Measurements from ENCODE around the gene FRMD4B. TPM values are rescaled to one million over a fixed set of nuclear protein-coding genes. Genes with fewer than 3 reads are reported as not detected.

Gene FRMD4B
- total and polyA plus RNA-seq, 4 donors, result 16.6 to 96.4 (median 39.0) TPM

- Histone ChIP-seq H3K36me3 (ENCODE audit: control insufficient read depth in 4 of 4, insufficient read depth in 4 of 4, low read length in 4 of 4) (peaks cover 0 to 7% (median 3%) of the 10 kb centered on the region in 4 donors), H3K9ac (ENCODE audit: insufficient read depth in 1 of 2, low read length in 2 of 2) (peak overlapping the region in 1 of 2 donors; percentile 8), H3K27ac (ENCODE audit: low read depth in 1 of 2, low read length in 1 of 2) (peak overlapping the region in 1 of 2 donors; percentile 73), H3K27me3 (ENCODE audit: control insufficient read depth in 3 of 3, insufficient read depth in 3 of 3, low read length in 2 of 3) (no peaks in the 10 kb centered on the region), H3K9me3 (ENCODE audit: control insufficient read depth in 4 of 4, insufficient read depth in 3 of 4, low read length in 3 of 4) (no peaks in the 10 kb centered on the region), H3K4me3 (no peak overlapping the region), H3K4me1 (ENCODE audit: control insufficient read depth in 5 of 5, insufficient read depth in 5 of 5, low read length in 5 of 5) (peaks cover 0 to 10% (median 2%) of the 10 kb centered on the region in 5 donors)
- peak; percentile 99 for ATAC-seq (ENCODE audit: insufficient read depth, low FRiP score)
- WGBS, 2 donors, result 27 to 35% methylated on average over 17 of the region's 17 CpGs
- TF ChIP-seq, protein P1, sequence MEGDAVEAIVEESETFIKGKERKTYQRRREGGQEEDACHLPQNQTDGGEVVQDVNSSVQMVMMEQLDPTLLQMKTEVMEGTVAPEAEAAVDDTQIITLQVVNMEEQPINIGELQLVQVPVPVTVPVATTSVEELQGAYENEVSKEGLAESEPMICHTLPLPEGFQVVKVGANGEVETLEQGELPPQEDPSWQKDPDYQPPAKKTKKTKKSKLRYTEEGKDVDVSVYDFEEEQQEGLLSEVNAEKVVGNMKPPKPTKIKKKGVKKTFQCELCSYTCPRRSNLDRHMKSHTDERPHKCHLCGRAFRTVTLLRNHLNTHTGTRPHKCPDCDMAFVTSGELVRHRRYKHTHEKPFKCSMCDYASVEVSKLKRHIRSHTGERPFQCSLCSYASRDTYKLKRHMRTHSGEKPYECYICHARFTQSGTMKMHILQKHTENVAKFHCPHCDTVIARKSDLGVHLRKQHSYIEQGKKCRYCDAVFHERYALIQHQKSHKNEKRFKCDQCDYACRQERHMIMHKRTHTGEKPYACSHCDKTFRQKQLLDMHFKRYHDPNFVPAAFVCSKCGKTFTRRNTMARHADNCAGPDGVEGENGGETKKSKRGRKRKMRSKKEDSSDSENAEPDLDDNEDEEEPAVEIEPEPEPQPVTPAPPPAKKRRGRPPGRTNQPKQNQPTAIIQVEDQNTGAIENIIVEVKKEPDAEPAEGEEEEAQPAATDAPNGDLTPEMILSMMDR (IDR thresholded peaks at IDR 0.05; ENCODE audit: control extremely low read depth, extremely low read depth), result peak; percentile 87
- DNase-seq, result peak; percentile 80 to 94 (median 92)
Measured at GRCh38 chr3:69306239-69307185, 79.4 kb downstream of the FRMD4B start.

DNA sequence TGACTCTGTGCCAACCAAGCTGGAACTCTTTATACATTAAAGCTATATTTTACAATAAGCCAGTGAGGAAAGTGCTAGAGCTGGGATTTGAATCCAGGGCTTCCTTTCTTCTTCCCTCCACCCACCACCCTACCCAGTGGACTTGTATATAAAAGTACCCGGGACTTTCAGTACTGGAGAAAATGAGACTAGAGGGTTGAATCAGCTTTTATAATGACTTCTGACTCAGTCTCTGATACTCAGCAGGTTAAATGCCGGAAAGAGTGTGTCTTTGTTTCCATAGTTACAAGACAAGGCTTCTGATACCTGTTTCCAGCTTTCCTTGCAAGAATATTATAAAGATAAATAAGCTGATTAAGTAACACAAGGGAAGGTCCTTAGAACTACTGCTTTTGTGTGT lies 80.9 kb downstream of the FRMD4B start:
- TF ChIP-seq, protein P1 (IDR thresholded peaks at IDR 0.05; ENCODE audit: control extremely low read depth, extremely low read depth), result no peak
- Histone ChIP-seq H3K4me1 (ENCODE audit: control insufficient read depth in 5 of 5, insufficient read depth in 5 of 5, low read length in 5 of 5) (peaks cover 0 to 10% (median 2%) of the 10 kb centered on the region in 5 donors), H3K9me3 (ENCODE audit: control insufficient read depth in 4 of 4, insufficient read depth in 3 of 4, low read length in 3 of 4) (no peaks in the 10 kb centered on the region), H3K4me3 (no peak overlapping the region), H3K27ac (ENCODE audit: low read depth in 1 of 2, low read length in 1 of 2) (no peak overlapping the region), H3K27me3 (ENCODE audit: control insufficient read depth in 3 of 3, insufficient read depth in 3 of 3, low read length in 2 of 3) (no peaks in the 10 kb centered on the region), H3K9ac (ENCODE audit: insufficient read depth in 1 of 2, low read length in 2 of 2) (no peak overlapping the region), H3K36me3 (ENCODE audit: control insufficient read depth in 4 of 4, insufficient read depth in 4 of 4, low read length in 4 of 4) (peaks cover 0 to 10% (median 5%) of the 10 kb centered on the region in 4 donors)
- WGBS, 2 donors, result 53 to 70% methylated on average over 2 of the region's 2 CpGs
- ATAC-seq (ENCODE audit: insufficient read depth, low FRiP score) (no peak), DNase-seq (no peak)

DNA sequence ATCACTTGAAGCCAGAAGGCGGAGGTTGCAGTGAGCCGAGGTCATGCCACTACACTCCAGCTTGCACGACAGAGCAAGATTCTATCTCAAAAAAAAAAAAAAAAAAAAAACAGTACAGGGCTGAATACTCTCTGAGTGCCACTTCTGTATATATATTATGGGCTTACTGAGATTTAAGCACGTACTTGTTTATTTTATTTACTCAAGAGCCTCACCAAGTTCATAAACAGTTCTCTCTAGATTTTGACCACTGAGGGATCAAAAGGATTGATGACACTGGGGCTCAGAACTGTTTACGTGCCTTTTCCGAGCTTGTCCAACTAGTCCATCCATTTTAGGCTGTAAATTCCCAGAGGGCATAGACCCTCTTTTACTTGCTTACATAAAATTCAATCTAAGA lies 81.5 kb downstream of the FRMD4B start:
- peaks cover 0 to 10% (median 4%) of the 10 kb centered on the region in 5 donors for H3K4me1 ChIP-seq (ENCODE audit: control insufficient read depth in 5 of 5, insufficient read depth in 5 of 5, low read length in 5 of 5)
- ATAC-seq (ENCODE audit: insufficient read depth, low FRiP score) (no peak), DNase-seq (no peak)
- no peak overlapping the region for H3K27ac ChIP-seq (ENCODE audit: low read depth in 1 of 2, low read length in 1 of 2)
- WGBS, 2 donors, result 69 to 85% methylated on average over 6 of the region's 6 CpGs
- TF ChIP-seq, protein P1 (IDR thresholded peaks at IDR 0.05; ENCODE audit: control extremely low read depth, extremely low read depth), result no peak
- no peaks in the 10 kb centered on the region for H3K27me3 ChIP-seq (ENCODE audit: control insufficient read depth in 3 of 3, insufficient read depth in 3 of 3, low read length in 2 of 3)
- H3K4me3 ChIP-seq, result no peak overlapping the region
- no peaks in the 10 kb centered on the region for H3K9me3 ChIP-seq (ENCODE audit: control insufficient read depth in 4 of 4, insufficient read depth in 3 of 4, low read length in 3 of 4)
- no peak overlapping the region for H3K9ac ChIP-seq (ENCODE audit: insufficient read depth in 1 of 2, low read length in 2 of 2)
- peaks cover 0 to 13% (median 7%) of the 10 kb centered on the region in 4 donors for H3K36me3 ChIP-seq (ENCODE audit: control insufficient read depth in 4 of 4, insufficient read depth in 4 of 4, low read length in 4 of 4)
